Neural cell (in vitro differentiated cells): ENCODE results near the gene C1GALT1. TPM values are rescaled to one million over a fixed set of nuclear protein-coding genes. Genes with fewer than 3 reads are reported as not detected.

ENCODE experiments used
- H2AFZ ChIP-seq: fragments of 200-600, 300-800 bp; sonication (generic), shearing (Covaris generic); 2 replicates; pipeline ENCODE4 v1.6.0; 2014; ENCODE audit warnings: low read depth, mild to moderate bottlenecking, antibody characterized with exemption, low read length, moderate library complexity
- H3F3A ChIP-seq: fragments of 200-600 bp; shearing (Covaris generic); 2 replicates; pipeline ENCODE4 v1.6.1; 2016; ENCODE audit warnings: mild to moderate bottlenecking, moderate library complexity, mixed read lengths, antibody characterized with exemption, low read length; ENCODE audit not compliant: insufficient read depth, poor library complexity, severe bottlenecking
- H3K27ac ChIP-seq: fragments of 200-600, 300-800 bp; sonication (generic), shearing (Covaris generic); 2 replicates; pipeline ENCODE4 v1.5.1; 2014; ENCODE audit warnings: mild to moderate bottlenecking, low read length, moderate library complexity
- H3K27me3 ChIP-seq: fragments of 300-800, 200-600 bp; sonication (generic), shearing (Covaris generic); 2 replicates; pipeline ENCODE4 v1.6.0; 2014; ENCODE audit warnings: mild to moderate bottlenecking, low read depth, low read length, moderate library complexity; ENCODE audit not compliant: insufficient read depth
- H3K36me3 ChIP-seq: fragments of 300-800, 200-600 bp; sonication (generic), shearing (Covaris generic); 2 replicates; pipeline ENCODE4 v1.5.1; 2014; ENCODE audit warnings: mild to moderate bottlenecking, antibody characterized with exemption, low read length, moderate library complexity; ENCODE audit not compliant: insufficient read depth
- H3K4me2 ChIP-seq: fragments of 300-800, 200-600 bp; sonication (generic), shearing (Covaris generic); 2 replicates; pipeline ENCODE4 v1.6.0; 2014; ENCODE audit warnings: mild to moderate bottlenecking, low read length
- H3K4me3 ChIP-seq: fragments of 300-800, 200-600 bp; sonication (generic), shearing (Covaris generic); 2 replicates; pipeline ENCODE4 v1.5.1; 2014; ENCODE audit warnings: mild to moderate bottlenecking, low read length, moderate library complexity
- H3K79me2 ChIP-seq: fragments of 200-600 bp; shearing (Covaris generic); replicated peaks from 2 replicates; pipeline ENCODE4 v1.6.0; 2014; ENCODE audit warnings: mild to moderate bottlenecking, low read length, moderate library complexity; ENCODE audit not compliant: insufficient read depth
- H3K9ac ChIP-seq: fragments of 300-800, 200-600 bp; sonication (generic), shearing (Covaris generic); 2 replicates; pipeline ENCODE4 v1.6.1; 2016; ENCODE audit warnings: mild to moderate bottlenecking, low read length, mixed read lengths
- H3K9me2 ChIP-seq: fragments of 200-600 bp; shearing (Covaris generic); 2 replicates; pipeline ENCODE4 v1.6.1; 2016; ENCODE audit warnings: mild to moderate bottlenecking, low read length, mixed read lengths; ENCODE audit not compliant: insufficient read depth
- H3K9me3 ChIP-seq: fragments of 200-600, 300-800 bp; sonication (generic), shearing (Covaris generic); 2 replicates; pipeline ENCODE4 v1.6.1; 2016; ENCODE audit warnings: mild to moderate bottlenecking, mixed run types, low read length, moderate library complexity, mixed read lengths
- H4K20me1 ChIP-seq: fragments of 200-600 bp; shearing (Covaris generic); 2 replicates; pipeline ENCODE4 v1.6.1; 2016; ENCODE audit warnings: mild to moderate bottlenecking, mixed run types; ENCODE audit not compliant: insufficient read depth
- EP300 ChIP-seq: fragments of 450-650 bp; conservative IDR thresholded peaks from 2 replicates; pipeline ENCODE4 v1.6.1; 2014; ENCODE audit warnings: antibody characterized with exemption, mild to moderate bottlenecking, moderate library complexity; ENCODE audit not compliant: poor library complexity, severe bottlenecking
- EZH2 ChIP-seq: fragments of 200-600, 300-800 bp; shearing (Covaris generic), sonication (generic); IDR thresholded peaks from 2 replicates; pipeline ENCODE4 v1.6.1; 2014; ENCODE audit warnings: antibody characterized with exemption, low read length, borderline replicate concordance, mild to moderate bottlenecking; ENCODE audit not compliant: insufficient read depth, poor library complexity, severe bottlenecking
- MXI1 ChIP-seq: fragments of 450-650 bp; conservative IDR thresholded peaks from 2 replicates; pipeline ENCODE4 v1.6.1; 2014; ENCODE audit warnings: antibody characterized with exemption, mild to moderate bottlenecking; ENCODE audit not compliant: poor library complexity, severe bottlenecking
- POLR2AphosphoS5 ChIP-seq: IDR thresholded peaks from 2 replicates; pipeline ENCODE4 v1.6.1; 2012
- RAD21 ChIP-seq: fragments of 450-650 bp; conservative IDR thresholded peaks from 2 replicates; pipeline ENCODE4 v1.6.1; 2014; ENCODE audit warnings: antibody characterized with exemption, mild to moderate bottlenecking, moderate library complexity
- SMC3 ChIP-seq: fragments of 450-650 bp; conservative IDR thresholded peaks from 2 replicates; pipeline ENCODE4 v1.6.1; 2014; ENCODE audit warnings: antibody characterized with exemption, mild to moderate bottlenecking, moderate library complexity; ENCODE audit not compliant: poor library complexity
- TAF1 ChIP-seq: IDR thresholded peaks from 2 replicates; pipeline ENCODE4 v1.6.1; 2012; ENCODE audit warnings: low read depth
- polyA plus RNA-seq: library from polyadenylated mRNA; depleted of rRNA; stranded (reverse); fragments of >200 nt; gene quantifications from 2 replicates; pipeline ENCODE4 v1.2.3, GENCODE V29; 2014
- TF ChIP-seq, protein P1 (sequence below): IDR thresholded peaks from 2 replicates; pipeline ENCODE4 v1.6.1; 2012; ENCODE audit warnings: borderline replicate concordance
- TF ChIP-seq, protein P2 (sequence below): fragments of 450-650 bp; IDR thresholded peaks from 2 replicates; pipeline ENCODE4 v1.5.1; 2014; ENCODE audit warnings: antibody characterized with exemption, mild to moderate bottlenecking, moderate library complexity; ENCODE audit not compliant: poor library complexity, severe bottlenecking

The C1GALT1 gene
- polyA plus RNA-seq, 1 donor from 2014 or later, result 25.0 TPM

DNA sequence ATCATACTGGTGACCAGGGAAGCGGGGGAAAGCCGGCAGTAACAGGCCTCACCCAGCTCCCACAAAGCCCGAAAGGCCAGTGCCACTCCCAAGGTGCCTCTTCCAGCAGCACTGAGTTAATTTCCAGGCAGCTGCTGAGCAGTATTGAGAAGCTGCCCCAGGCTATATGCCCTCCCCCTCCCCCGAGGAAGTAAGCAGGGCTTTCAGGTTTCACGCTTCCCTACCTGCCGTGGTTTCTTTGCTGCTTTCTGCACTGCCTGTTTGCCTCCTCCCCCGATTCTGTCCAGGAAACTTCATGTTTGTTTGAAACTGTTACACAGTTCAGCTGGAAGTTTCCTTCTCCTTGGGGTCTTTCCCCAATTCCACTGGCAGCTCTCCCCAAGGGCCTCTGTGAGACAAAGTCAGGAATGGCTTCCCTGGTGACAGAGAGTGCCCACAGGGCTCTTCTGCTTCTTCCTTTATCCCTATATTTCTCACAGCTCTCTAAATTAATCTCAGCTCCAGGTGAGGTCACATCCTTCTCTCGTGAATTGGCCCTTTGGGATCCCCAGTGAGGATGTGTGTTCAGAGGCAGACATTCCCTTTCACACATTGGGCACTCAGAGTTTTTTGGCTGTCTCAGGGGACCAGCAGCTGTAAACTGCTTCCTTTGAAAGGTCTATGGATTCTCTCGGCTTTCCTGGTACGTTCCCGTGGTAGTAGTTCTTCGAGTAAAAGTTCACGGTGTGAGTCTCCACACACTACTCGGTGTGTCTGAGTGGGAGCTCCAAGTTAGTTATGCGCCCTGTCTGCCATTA, 19.4 kb downstream of the C1GALT1 start:
- H3K4me2 ChIP-seq, result no peak overlapping the region
- H3K27me3 ChIP-seq, result no peaks in the 10 kb centered on the region

DNA sequence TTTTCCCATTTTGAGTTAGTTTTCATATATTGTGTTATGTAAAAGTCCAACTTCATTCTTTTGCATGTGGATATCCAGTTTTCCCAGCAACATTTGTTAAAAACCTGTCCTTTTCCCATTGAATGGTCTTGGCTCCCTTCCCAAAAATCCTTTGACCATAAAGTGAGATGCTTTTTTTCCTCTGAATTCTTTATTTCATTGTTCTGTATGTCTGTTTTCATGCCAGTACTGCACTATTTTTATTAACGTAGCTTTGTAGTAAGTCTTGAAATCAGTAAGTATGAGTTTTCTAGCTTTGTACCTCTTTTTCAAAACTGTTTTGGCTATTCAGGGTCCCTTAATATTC, 20.0 kb downstream of the C1GALT1 start:
- Histone ChIP-seq H3K9me2 (no peaks in the 10 kb centered on the region), H4K20me1 (no peaks in the 10 kb centered on the region), H3K27me3 (no peaks in the 10 kb centered on the region), H3K36me3 (no peaks in the 10 kb centered on the region), H3K9ac (no peak overlapping the region), H3K9me3 (peaks cover 5% of the 10 kb centered on the region), H3F3A (no peaks in the 10 kb centered on the region), H3K4me2 (no peak overlapping the region), H3K4me3 (no peak overlapping the region), H2AFZ (no peak overlapping the region), H3K27ac (no peak overlapping the region), H3K79me2 (peaks cover 16% of the 10 kb centered on the region)
- TF ChIP-seq SMC3 (no peak), RAD21 (no peak)
- TF ChIP-seq, protein P1, sequence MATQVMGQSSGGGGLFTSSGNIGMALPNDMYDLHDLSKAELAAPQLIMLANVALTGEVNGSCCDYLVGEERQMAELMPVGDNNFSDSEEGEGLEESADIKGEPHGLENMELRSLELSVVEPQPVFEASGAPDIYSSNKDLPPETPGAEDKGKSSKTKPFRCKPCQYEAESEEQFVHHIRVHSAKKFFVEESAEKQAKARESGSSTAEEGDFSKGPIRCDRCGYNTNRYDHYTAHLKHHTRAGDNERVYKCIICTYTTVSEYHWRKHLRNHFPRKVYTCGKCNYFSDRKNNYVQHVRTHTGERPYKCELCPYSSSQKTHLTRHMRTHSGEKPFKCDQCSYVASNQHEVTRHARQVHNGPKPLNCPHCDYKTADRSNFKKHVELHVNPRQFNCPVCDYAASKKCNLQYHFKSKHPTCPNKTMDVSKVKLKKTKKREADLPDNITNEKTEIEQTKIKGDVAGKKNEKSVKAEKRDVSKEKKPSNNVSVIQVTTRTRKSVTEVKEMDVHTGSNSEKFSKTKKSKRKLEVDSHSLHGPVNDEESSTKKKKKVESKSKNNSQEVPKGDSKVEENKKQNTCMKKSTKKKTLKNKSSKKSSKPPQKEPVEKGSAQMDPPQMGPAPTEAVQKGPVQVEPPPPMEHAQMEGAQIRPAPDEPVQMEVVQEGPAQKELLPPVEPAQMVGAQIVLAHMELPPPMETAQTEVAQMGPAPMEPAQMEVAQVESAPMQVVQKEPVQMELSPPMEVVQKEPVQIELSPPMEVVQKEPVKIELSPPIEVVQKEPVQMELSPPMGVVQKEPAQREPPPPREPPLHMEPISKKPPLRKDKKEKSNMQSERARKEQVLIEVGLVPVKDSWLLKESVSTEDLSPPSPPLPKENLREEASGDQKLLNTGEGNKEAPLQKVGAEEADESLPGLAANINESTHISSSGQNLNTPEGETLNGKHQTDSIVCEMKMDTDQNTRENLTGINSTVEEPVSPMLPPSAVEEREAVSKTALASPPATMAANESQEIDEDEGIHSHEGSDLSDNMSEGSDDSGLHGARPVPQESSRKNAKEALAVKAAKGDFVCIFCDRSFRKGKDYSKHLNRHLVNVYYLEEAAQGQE, result no peak

More for the DNA sequence above, 19.4 kb downstream of the C1GALT1 start:
- Histone ChIP-seq H3K36me3 (no peaks in the 10 kb centered on the region), H2AFZ (no peak overlapping the region), H3F3A (no peaks in the 10 kb centered on the region), H3K9me2 (no peaks in the 10 kb centered on the region), H3K4me3 (no peak overlapping the region), H3K79me2 (peaks cover 16% of the 10 kb centered on the region), H3K9ac (no peak overlapping the region), H4K20me1 (no peaks in the 10 kb centered on the region), H3K27ac (no peak overlapping the region), H3K9me3 (peaks cover 5% of the 10 kb centered on the region)
- TF ChIP-seq MXI1, result no peak
- no peak for TF ChIP-seq RAD21
- TF ChIP-seq, protein P2, sequence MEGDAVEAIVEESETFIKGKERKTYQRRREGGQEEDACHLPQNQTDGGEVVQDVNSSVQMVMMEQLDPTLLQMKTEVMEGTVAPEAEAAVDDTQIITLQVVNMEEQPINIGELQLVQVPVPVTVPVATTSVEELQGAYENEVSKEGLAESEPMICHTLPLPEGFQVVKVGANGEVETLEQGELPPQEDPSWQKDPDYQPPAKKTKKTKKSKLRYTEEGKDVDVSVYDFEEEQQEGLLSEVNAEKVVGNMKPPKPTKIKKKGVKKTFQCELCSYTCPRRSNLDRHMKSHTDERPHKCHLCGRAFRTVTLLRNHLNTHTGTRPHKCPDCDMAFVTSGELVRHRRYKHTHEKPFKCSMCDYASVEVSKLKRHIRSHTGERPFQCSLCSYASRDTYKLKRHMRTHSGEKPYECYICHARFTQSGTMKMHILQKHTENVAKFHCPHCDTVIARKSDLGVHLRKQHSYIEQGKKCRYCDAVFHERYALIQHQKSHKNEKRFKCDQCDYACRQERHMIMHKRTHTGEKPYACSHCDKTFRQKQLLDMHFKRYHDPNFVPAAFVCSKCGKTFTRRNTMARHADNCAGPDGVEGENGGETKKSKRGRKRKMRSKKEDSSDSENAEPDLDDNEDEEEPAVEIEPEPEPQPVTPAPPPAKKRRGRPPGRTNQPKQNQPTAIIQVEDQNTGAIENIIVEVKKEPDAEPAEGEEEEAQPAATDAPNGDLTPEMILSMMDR, result no peak
- no peak for TF ChIP-seq EP300
- TF ChIP-seq, protein P1, result no peak
- TF ChIP-seq POLR2AphosphoS5, result no peak
- no peak for TF ChIP-seq SMC3
- no peak for TF ChIP-seq EZH2
- no peak for TF ChIP-seq TAF1
